ENCODE results near the gene MMUT. TPM values are rescaled to one million over a fixed set of nuclear protein-coding genes. Genes with fewer than 3 reads are reported as not detected.

MMUT gene
- total RNA-seq = 10 to 100 TPM; 15.3 to 16.2 TPM
- polyA plus RNA-seq (2013, experiment 1 of 2) = 24.8 TPM
- polyA plus RNA-seq (2013, experiment 2 of 2) = 24.6 TPM
- long read RNA-seq, experiment 1, transcript MUT-201 (13 exons, 3,749 nt) = major isoform, 5 of 14 reads
- long read RNA-seq, experiment 1, partial matches to known transcripts = 8 of 14 reads
- long read RNA-seq, experiment 1, other reads (novel, unspliced or antisense) = 1 of 14 reads
- long read RNA-seq, experiment 2, transcript MUT-201 (13 exons, 3,749 nt) = major isoform, 66 of 84 reads
- long read RNA-seq, experiment 2, partial matches to known transcripts = 6 of 84 reads
- long read RNA-seq, experiment 2, other reads (novel, unspliced or antisense) = 12 of 84 reads
- long read RNA-seq, experiment 3, transcript MUT-201 (13 exons, 3,749 nt) = major isoform, 143 of 192 reads
- long read RNA-seq, experiment 3, partial matches to known transcripts = 9 of 192 reads
- long read RNA-seq, experiment 3, other reads (novel, unspliced or antisense) = 40 of 192 reads
- long read RNA-seq, experiment 4, transcript MUT-201 (13 exons, 3,749 nt) = major isoform, 20 of 24 reads
- long read RNA-seq, experiment 4, partial matches to known transcripts = 1 of 24 reads
- long read RNA-seq, experiment 4, other reads (novel, unspliced or antisense) = 3 of 24 reads

- Mint-ChIP-seq H3K9me3 (no peaks in the 10 kb centered on the region), H3K27ac (peak within 1 kb of the TSS; percentile 99), H3K4me1 (peaks cover 9% of the 10 kb centered on the region), H3K27me3 (ENCODE audit: insufficient read depth) (no peaks in the 10 kb centered on the region), H3K4me3 (peak within 1 kb of the TSS; percentile 97), H3K36me3 (ENCODE audit: low read depth) (no peaks in the 10 kb centered on the region)
- no peaks in the 10 kb centered on the region for H3K9me3 ChIP-seq (ENCODE audit: control insufficient read depth, low read length)
- peak; percentile 98 for DNase-seq
- peak within 1 kb of the TSS; percentile 91 for H3K4me3 ChIP-seq (ENCODE audit: low read length)
- no peaks in the 10 kb centered on the region for H3K4me1 ChIP-seq (ENCODE audit: control insufficient read depth, insufficient read depth, low read length)
- peak within 1 kb of the TSS; percentile 50 for H3K27ac ChIP-seq (ENCODE audit: low read depth, low read length)
- H3K36me3 ChIP-seq (ENCODE audit: control insufficient read depth, insufficient read depth, low read length) = peaks cover 2% of the 10 kb centered on the region
- H3K9ac ChIP-seq (ENCODE audit: extremely low read depth, low read length, poor library complexity, severe bottlenecking) = peak within 1 kb of the TSS; percentile 74
- no peaks in the 10 kb centered on the region for H3K27me3 ChIP-seq (ENCODE audit: control insufficient read depth, insufficient read depth, low read length, poor library complexity, severe bottlenecking)
- TF ChIP-seq, protein P1, sequence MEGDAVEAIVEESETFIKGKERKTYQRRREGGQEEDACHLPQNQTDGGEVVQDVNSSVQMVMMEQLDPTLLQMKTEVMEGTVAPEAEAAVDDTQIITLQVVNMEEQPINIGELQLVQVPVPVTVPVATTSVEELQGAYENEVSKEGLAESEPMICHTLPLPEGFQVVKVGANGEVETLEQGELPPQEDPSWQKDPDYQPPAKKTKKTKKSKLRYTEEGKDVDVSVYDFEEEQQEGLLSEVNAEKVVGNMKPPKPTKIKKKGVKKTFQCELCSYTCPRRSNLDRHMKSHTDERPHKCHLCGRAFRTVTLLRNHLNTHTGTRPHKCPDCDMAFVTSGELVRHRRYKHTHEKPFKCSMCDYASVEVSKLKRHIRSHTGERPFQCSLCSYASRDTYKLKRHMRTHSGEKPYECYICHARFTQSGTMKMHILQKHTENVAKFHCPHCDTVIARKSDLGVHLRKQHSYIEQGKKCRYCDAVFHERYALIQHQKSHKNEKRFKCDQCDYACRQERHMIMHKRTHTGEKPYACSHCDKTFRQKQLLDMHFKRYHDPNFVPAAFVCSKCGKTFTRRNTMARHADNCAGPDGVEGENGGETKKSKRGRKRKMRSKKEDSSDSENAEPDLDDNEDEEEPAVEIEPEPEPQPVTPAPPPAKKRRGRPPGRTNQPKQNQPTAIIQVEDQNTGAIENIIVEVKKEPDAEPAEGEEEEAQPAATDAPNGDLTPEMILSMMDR (conservative IDR thresholded peaks at IDR 0.05) = no peak
- 0 to 3% methylated on average over 16 to 37 of the region's 37 CpGs for WGBS, 2 experiments (ENCODE audit: insufficient coverage in 1 of 2, insufficient read length in 1 of 2)
Measured at GRCh38 chr6:49462927-49463611, at the start of gene MMUT, which contains the start of gene CENPQ. MMUT (minus strand) TSS chr6:49463253; CDS start chr6:49459466, 3,787 bp downstream. CENPQ (plus strand) TSS chr6:49463370; CDS start chr6:49470177, 6,807 bp downstream.

- TF ChIP-seq, protein P1 (conservative IDR thresholded peaks at IDR 0.05) = no peak
- Histone ChIP-seq H3K27me3 (ENCODE audit: control insufficient read depth, insufficient read depth, low read length, poor library complexity, severe bottlenecking) (no peaks in the 10 kb centered on the region), H3K9ac (ENCODE audit: extremely low read depth, low read length, poor library complexity, severe bottlenecking) (no peak overlapping the region), H3K4me3 (ENCODE audit: low read length) (no peak overlapping the region), H3K9me3 (ENCODE audit: control insufficient read depth, low read length) (peaks cover 3% of the 10 kb centered on the region), H3K4me1 (ENCODE audit: control insufficient read depth, insufficient read depth, low read length) (no peaks in the 10 kb centered on the region), H3K27ac (ENCODE audit: low read depth, low read length) (no peak overlapping the region), H3K36me3 (ENCODE audit: control insufficient read depth, insufficient read depth, low read length) (no peaks in the 10 kb centered on the region)
- no peaks in the 10 kb centered on the region for H3K36me3 Mint-ChIP-seq (ENCODE audit: low read depth)
- H3K4me1 Mint-ChIP-seq = peaks cover 3% of the 10 kb centered on the region
- peaks cover 20% of the 10 kb centered on the region for H3K9me3 Mint-ChIP-seq
- DNase-seq = no peak
- H3K4me3 Mint-ChIP-seq = no peak overlapping the region
- H3K27ac Mint-ChIP-seq = no peak overlapping the region
- WGBS, 2 experiments (ENCODE audit: insufficient coverage in 1 of 2, insufficient read length in 1 of 2) = 67 to 84% methylated on average over 1 to 3 of the region's 3 CpGs
- H3K27me3 Mint-ChIP-seq (ENCODE audit: insufficient read depth) = peaks cover 2% of the 10 kb centered on the region
Measured at GRCh38 chr6:49509342-49509741, 46.3 kb upstream of the MMUT start.

DNA sequence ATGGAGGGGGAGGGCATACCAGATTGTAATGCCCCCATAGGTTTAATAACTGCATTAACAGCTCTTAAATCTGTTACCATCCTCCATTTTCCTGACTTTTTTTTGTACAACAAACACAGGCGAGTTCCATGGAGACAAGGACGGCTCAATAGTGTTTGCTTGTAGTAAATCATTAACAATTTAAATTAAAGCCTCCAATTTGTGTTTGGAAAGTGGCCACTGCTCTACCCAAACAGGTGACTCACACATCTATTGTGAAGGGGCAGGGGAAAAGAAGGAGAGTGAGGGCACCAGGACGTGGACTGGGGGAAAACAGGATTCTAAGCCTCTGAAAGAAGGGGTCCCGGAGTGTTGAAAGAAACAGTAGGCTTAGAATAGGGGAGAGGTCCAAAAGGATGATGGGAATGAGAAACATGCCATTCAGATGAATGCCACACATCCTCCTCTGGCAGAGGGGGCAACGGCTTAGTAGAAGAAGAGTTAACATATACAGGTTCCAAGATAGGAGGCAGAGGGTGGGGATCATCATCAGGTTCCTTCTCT is 43.6 kb upstream of the MMUT start:
- Histone ChIP-seq H3K27ac (ENCODE audit: low read depth, low read length) (no peak overlapping the region), H3K9ac (ENCODE audit: extremely low read depth, low read length, poor library complexity, severe bottlenecking) (no peak overlapping the region), H3K36me3 (ENCODE audit: control insufficient read depth, insufficient read depth, low read length) (no peaks in the 10 kb centered on the region), H3K9me3 (ENCODE audit: control insufficient read depth, low read length) (peaks cover 3% of the 10 kb centered on the region), H3K27me3 (ENCODE audit: control insufficient read depth, insufficient read depth, low read length, poor library complexity, severe bottlenecking) (no peaks in the 10 kb centered on the region), H3K4me3 (ENCODE audit: low read length) (no peak overlapping the region), H3K4me1 (ENCODE audit: control insufficient read depth, insufficient read depth, low read length) (no peaks in the 10 kb centered on the region)
- no peak for DNase-seq
- 84 to 100% methylated on average over 2 to 5 of the region's 5 CpGs for WGBS, 2 experiments (ENCODE audit: insufficient coverage in 1 of 2, insufficient read length in 1 of 2)
- H3K27me3 Mint-ChIP-seq (ENCODE audit: insufficient read depth) = peaks cover 2% of the 10 kb centered on the region
- peaks cover 20% of the 10 kb centered on the region for H3K9me3 Mint-ChIP-seq
- H3K4me1 Mint-ChIP-seq = peaks cover 3% of the 10 kb centered on the region
- no peak overlapping the region for H3K4me3 Mint-ChIP-seq
- no peak overlapping the region for H3K27ac Mint-ChIP-seq
- H3K36me3 Mint-ChIP-seq (ENCODE audit: low read depth) = no peaks in the 10 kb centered on the region
- TF ChIP-seq, protein P1 (conservative IDR thresholded peaks at IDR 0.05) = no peak

Measured in endodermal cell (in vitro differentiated cells).